Urinary bladder (tissue), 4 donors: ENCODE measurements around the gene ST6GALNAC3. TPM values are rescaled to one million over a fixed set of nuclear protein-coding genes. Genes with fewer than 3 reads are reported as not detected.

ENCODE experiments used
- DNase-seq: peaks from one replicate; pipeline ENCODE4 v3.0.0-alpha.2; 2015; ENCODE audit errors: extremely low spot score
- H3K27ac ChIP-seq: one replicate; pipeline ENCODE4 v1.5.1; 2013; ENCODE audit warnings: low read depth, mild to moderate bottlenecking, moderate library complexity
- H3K36me3 ChIP-seq: one replicate; pipeline ENCODE4 v1.6.1; 2013; ENCODE audit warnings: mild to moderate bottlenecking, moderate library complexity; ENCODE audit not compliant: insufficient read depth
- H3K4me1 ChIP-seq: one replicate; pipeline ENCODE4 v1.6.1; 2013; ENCODE audit warnings: mild to moderate bottlenecking, moderate library complexity; ENCODE audit not compliant: insufficient read depth
- H3K4me3 ChIP-seq: one replicate; pipeline ENCODE4 v1.5.1; 2013; ENCODE audit warnings: low read depth, low read length
- WGBS: extraction: QIAGEN DNeasy Blood & Tissue Kit; methylation state at CpG from one replicate; pipeline ENCODE4 v1.1.7; 2013; 5-methylcytosine and 5-hydroxymethylcytosine counted together
- polyA plus RNA-seq: library from polyadenylated mRNA; stranded (reverse); fragments of 200-250 nt; gene quantifications from one replicate; pipeline ENCODE4 v1.2.3, GENCODE V29; 2013
- total RNA-seq: library from RNA; depleted of rRNA; stranded (reverse); fragments of >200 nt; gene quantifications from one replicate; pipeline ENCODE4 v1.2.3, GENCODE V29; 2014
- donor health status: healthy with polysubstance abuse.
- donor health status: healthy.

ST6GALNAC3 gene
- total and polyA plus RNA-seq, 2 donors = 5.1 to 39.1 TPM

DNA sequence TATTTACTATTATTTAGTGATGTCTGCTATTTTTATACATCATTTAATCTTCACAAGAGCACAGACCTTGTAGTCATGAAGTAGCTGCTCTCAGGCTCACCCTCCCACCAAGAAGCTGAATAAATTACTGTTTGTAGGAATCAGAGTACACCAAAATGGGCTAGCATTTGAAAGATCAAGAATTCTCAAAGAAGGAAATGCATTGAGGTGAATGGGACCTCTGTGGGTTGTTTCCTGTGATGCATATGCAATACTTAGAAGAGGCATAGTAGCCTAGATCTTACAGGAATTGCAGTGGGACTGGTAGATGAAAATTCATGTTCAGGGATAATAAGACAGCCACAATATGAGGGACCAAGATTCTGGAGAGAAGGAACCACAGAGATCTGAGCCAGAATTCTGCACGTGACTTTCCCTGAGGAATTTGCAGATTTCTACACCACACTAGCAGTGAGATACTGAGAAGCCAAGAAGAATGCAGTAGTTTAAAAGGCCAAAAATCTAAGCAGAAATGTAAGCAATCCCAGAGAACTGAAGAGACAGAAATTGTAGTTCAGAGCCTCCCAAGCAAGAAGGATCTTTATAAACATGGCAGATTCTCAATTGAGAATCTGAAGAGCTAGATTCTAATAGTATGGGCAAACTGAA lies 307.0 kb downstream of the ST6GALNAC3 start:
- DNase-seq = no peak
- Histone ChIP-seq H3K36me3 (no peaks in the 10 kb centered on the region), H3K27ac (no peak overlapping the region), H3K4me3 (no peak overlapping the region), H3K4me1 (no peaks in the 10 kb centered on the region)
- 15% methylated on average over 1 of the region's 1 CpG for WGBS

DNA sequence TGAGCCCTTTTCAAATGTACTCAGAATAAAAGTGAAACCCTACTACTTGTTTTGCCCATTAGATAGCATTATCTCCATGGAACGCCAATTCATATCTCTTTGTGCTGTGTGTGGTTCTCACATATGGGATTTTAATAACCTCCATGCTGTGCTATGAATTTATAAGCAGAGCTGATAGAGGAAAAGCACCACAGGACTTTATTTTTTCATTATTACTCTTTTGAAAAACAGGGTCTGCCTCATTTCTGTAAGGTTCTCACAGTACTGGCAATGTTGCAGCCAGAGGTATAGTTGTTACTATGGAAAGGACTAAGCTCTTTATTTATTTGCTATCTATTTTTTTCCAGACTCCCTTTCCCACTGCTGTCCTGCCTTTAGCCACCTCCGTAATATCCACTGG lies 313.7 kb downstream of the ST6GALNAC3 start:
- WGBS = 78% methylated on average over 2 of the region's 2 CpGs
- H3K36me3 ChIP-seq = no peaks in the 10 kb centered on the region
- DNase-seq = no peak
- H3K4me3 ChIP-seq = no peak overlapping the region
- no peak overlapping the region for H3K27ac ChIP-seq
- H3K4me1 ChIP-seq = peaks cover 2% of the 10 kb centered on the region

DNA sequence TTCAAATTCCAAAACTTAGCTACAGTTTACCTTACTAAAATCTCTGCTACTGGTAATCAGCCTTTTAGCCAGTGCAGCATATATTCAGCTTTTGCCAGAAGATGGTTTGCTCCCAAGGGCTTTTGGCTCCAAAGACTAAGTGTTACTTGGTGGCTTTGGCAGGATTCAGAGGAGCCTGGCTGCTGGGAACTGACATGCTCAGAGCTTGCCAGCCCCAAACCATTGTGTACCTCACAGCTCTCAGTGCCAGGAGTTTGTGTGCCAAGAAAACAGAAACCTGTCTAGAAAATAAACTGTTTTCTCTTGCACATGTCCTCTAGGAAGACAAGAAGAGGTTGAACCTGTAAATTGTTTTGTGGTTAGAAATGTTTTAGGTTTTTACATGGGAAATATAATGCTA lies 315.9 kb downstream of the ST6GALNAC3 start:
- no peak for DNase-seq
- H3K4me3 ChIP-seq = no peak overlapping the region
- peaks cover 2% of the 10 kb centered on the region for H3K4me1 ChIP-seq
- no peaks in the 10 kb centered on the region for H3K36me3 ChIP-seq
- H3K27ac ChIP-seq = no peak overlapping the region

DNA sequence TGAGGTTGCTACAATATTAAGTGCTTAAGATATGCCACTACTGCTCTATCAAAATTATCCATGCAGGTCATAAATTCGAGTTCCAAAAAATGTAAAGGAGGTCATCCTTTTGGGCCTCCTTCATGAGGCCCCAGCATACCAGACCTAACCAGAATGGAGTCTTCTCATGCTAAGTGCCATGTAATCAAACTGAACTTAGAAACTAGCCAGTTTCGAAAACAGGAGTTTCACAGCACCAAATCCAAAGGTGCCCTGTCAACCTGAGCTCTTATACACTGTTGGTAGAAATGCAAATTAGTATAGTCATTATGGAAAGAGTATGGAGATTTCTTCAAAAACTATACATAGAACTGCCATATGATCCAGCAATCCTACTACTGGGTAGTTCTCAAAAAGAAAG lies 320.5 kb downstream of the ST6GALNAC3 start:
- Histone ChIP-seq H3K4me1 (peaks cover 2% of the 10 kb centered on the region), H3K4me3 (no peak overlapping the region), H3K27ac (no peak overlapping the region), H3K36me3 (no peaks in the 10 kb centered on the region)
- WGBS = 87% methylated on average over 2 of the region's 2 CpGs
- DNase-seq = no peak

DNA sequence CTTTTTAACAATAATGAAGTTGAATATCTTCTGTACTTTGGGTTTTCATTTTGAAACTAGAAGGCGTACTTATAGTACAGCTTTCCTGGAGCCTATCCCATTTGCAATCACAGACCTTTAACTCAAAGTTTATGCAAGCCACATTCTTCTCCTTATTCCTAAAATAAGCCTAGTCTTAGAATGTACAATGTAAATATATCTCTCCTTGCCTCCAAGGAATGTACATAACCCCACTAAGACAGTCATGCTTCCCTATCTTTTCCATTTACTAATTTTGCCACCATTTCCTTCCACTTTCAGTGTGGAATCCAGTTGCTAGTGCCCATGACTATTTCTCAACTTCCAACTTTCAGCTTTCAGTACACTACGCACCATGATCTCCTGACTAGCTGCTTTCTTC lies 327.6 kb downstream of the ST6GALNAC3 start:
- H3K4me3 ChIP-seq = no peak overlapping the region
- no peak overlapping the region for H3K27ac ChIP-seq
- no peaks in the 10 kb centered on the region for H3K4me1 ChIP-seq
- 85% methylated on average over 2 of the region's 2 CpGs for WGBS
- no peaks in the 10 kb centered on the region for H3K36me3 ChIP-seq
- DNase-seq = no peak

DNA sequence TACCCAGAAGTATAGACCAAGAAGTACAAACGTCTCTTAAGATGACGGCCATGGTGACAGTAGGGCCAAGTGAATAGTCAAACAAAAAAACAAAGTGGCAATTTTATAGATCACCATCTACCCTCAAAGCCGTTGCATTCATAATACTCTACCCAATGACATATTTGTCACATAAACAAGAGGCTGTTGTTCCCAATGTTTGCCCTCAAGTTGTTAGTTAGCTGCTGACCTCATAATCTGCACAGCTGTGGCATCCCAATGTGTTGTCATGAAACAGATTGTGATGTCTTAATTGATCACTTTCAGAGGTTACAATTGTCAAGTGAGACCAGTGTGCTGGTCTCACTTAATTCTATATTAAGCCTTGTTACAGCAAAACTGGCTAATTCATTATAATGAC lies 333.8 kb downstream of the ST6GALNAC3 start:
- WGBS = 90% methylated on average over 3 of the region's 3 CpGs
- no peak for DNase-seq
- Histone ChIP-seq H3K4me1 (no peaks in the 10 kb centered on the region), H3K36me3 (no peaks in the 10 kb centered on the region), H3K27ac (no peak overlapping the region), H3K4me3 (no peak overlapping the region)

DNA sequence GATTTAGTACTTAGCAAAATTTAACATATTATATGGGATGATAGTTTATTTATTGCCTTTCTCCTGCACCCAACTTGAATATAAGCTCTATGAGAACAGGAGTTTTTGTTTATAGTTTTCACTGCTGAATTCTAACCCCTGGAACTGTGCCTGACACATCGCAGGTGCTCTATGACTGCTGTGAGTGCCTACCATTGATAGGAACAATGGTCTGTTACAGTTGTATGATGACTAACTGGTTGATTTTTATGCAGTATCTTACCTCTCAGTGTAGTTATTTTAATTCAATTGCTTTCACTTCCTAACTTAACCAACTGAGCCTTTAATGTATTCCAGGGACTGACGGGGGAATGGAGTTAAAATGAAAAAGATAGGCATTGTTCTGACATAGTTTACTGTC lies 336.0 kb downstream of the ST6GALNAC3 start:
- Histone ChIP-seq H3K4me1 (no peaks in the 10 kb centered on the region), H3K4me3 (no peak overlapping the region), H3K27ac (no peak overlapping the region), H3K36me3 (no peaks in the 10 kb centered on the region)
- 89% methylated on average over 2 of the region's 2 CpGs for WGBS
- DNase-seq = no peak

DNA sequence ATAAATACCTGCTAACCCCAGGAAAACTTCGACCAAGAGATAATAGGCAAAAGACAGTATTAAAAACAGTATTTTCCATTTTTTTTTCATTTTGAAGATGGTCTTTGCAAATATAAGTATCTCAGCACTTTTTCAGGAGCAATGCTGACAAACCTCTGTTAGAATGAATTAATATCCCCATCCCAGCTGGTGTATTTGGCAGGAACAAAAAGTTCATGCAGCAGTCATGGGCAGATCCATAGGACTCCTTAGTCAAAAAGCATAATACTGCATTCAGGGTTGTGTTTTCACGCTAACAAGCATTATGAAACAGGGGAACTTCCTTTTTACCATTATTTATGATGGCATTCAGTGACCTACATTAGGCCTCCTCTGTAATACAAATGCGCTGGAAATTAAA lies 344.0 kb downstream of the ST6GALNAC3 start:
- Histone ChIP-seq H3K36me3 (no peaks in the 10 kb centered on the region), H3K4me1 (no peaks in the 10 kb centered on the region), H3K4me3 (no peak overlapping the region), H3K27ac (no peak overlapping the region)
- DNase-seq = no peak
- WGBS = 85% methylated on average over 3 of the region's 3 CpGs

DNA sequence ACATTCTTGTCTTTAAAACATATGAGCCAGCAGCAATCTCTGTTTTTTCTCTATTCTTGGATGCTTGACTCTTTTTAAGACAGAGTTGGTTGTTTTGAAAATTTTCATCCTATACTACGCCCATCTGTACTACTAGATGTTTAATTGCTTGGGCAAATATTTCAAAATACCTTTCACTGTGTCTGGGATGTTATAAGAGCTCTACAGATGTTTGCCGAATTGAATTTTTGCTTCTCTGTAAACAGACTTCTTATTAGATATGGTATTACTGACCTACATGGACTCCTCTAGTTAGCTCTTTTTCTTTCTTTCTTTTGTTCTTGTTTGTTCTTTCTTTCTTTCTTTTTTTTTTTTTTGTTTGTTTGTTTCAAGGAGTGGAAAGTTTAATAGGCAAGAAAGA lies 345.1 kb downstream of the ST6GALNAC3 start:
- 59% methylated on average over 2 of the region's 2 CpGs for WGBS
- H3K4me3 ChIP-seq = no peak overlapping the region
- no peak overlapping the region for H3K27ac ChIP-seq
- no peaks in the 10 kb centered on the region for H3K36me3 ChIP-seq
- H3K4me1 ChIP-seq = no peaks in the 10 kb centered on the region
- DNase-seq = no peak

DNA sequence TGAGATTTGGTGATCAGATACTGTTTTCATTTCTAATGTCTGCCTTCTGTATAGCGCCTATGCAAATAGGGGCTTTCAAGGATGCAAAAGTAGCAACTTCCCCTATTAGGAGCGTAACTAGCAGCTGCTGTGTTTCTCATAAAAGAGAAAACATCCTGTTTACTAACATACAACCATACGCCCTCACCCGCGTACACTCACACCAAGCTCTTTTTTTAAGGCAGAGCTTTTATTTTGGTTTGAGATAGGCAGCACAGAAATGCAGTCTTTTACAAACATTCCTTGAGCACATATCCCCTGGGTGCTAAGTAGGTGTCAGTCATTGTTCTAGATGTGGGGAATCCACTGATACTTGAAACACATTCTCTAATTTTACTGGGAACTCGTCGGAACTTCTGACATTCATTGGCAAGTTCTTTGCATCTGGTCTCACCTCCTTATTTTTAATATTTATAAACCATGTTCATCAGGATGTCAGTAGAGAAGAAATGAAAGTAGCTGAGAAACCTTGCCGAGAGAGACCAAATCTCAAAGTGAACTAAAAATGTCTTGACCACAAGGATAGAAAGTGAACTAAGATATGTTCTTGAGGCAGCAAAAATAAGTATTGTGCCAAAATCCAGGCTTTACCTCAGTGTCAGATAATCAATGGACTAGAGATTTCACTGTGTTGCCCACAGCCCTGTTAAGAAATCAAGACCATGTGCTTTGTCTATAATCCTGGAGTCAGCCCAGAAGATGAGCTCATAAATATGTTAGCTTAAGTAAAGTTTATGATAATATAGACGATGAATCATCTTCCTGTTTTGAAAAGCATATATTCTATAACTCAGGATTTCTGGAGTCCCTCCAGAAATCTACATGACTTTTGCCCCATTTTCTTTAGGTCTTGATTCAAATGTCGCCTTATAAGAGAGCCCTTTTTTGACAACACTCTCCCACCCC lies 350.9 kb downstream of the ST6GALNAC3 start:
- H3K36me3 ChIP-seq = no peaks in the 10 kb centered on the region
- H3K27ac ChIP-seq = no peak overlapping the region
- DNase-seq = peak; percentile 26
- no peaks in the 10 kb centered on the region for H3K4me1 ChIP-seq
- no peak overlapping the region for H3K4me3 ChIP-seq
- WGBS = 58% methylated on average over 10 of the region's 10 CpGs

DNA sequence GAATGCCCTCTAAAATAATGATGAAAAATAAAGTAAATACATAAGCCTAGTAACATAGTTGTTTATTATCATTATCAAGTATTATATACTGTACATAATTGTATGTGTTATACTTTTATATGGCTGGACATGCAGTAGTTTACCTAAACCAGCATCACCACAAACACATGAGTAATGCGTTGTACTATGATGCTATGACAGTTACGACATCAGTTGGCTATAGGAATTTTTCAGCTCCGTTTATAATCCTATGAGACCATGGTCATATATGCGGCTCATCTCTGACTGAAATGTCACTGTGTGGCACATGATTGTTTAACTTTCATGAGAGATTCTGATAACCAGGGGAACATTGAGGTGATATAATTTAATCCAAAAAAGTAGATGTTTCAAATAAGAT lies 352.1 kb downstream of the ST6GALNAC3 start:
- no peak overlapping the region for H3K4me3 ChIP-seq
- no peaks in the 10 kb centered on the region for H3K4me1 ChIP-seq
- DNase-seq = no peak
- H3K27ac ChIP-seq = no peak overlapping the region
- 87% methylated on average over 4 of the region's 4 CpGs for WGBS
- H3K36me3 ChIP-seq = no peaks in the 10 kb centered on the region

DNA sequence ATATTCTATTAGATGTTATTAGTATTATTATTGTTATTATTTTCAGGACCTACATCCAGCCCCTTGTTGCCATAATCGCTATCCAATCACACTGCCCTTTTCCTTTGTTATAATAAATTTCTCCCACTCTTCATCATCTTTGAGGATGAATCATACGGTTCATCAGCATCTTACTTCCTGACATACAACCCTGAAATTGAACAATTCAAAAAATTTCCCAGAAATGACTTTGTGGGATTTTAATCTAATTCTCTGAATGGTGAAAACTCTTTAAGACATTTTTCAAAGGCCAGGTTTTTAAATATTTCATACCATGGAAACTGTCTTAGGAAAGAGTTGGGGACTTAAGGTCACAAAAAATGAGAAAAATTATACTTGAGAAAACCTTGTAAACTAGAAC lies 353.5 kb downstream of the ST6GALNAC3 start:
- H3K36me3 ChIP-seq = no peaks in the 10 kb centered on the region
- H3K4me3 ChIP-seq = no peak overlapping the region
- no peak for DNase-seq
- WGBS = 94% methylated on average over 2 of the region's 2 CpGs
- H3K27ac ChIP-seq = no peak overlapping the region
- no peaks in the 10 kb centered on the region for H3K4me1 ChIP-seq

DNA sequence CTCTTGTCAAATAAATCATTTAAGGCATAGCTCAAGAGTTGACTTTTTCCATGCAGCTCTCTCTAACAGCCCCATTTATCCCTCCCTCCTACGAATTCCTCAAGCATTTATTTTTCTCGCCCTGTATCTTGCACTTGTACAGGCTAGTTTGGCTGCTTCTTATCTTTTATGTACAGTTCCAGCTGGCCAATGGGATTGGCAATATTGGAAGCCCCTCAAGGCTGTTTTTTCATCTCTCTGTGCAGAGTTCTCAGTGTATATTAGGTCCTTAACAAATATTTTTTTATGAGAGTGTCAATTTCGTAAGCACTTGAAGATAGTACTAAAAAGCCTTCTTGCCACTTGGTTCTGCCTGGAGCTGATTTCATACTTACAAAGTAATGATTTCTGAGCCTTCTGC lies 356.0 kb downstream of the ST6GALNAC3 start:
- peak; percentile 37 for DNase-seq
- Histone ChIP-seq H3K27ac (no peak overlapping the region), H3K4me3 (no peak overlapping the region), H3K36me3 (no peaks in the 10 kb centered on the region), H3K4me1 (no peaks in the 10 kb centered on the region)
- 24% methylated on average over 3 of the region's 3 CpGs for WGBS

DNA sequence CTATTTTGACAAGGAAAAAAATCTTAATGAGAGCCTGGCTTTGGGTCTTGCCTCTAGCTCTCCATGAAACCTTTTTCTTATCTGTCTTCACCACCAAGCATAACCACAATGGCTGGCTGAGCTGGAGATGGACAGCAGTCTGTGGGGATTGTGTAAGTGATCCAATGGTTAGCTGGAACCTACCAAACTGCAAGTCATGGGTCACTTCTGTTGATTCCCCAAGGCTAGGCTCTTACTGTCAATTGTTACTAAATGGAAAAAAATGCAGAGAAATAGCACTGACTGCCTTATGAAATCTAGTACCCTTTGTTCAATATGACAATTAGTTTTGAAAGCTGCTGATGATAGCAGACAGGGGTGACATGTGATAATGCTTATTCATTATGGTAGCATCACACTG lies 359.0 kb downstream of the ST6GALNAC3 start:
- H3K4me3 ChIP-seq = no peak overlapping the region
- no peaks in the 10 kb centered on the region for H3K36me3 ChIP-seq
- DNase-seq = no peak
- H3K4me1 ChIP-seq = no peaks in the 10 kb centered on the region
- no peak overlapping the region for H3K27ac ChIP-seq
